Activated naive CD8-positive, alpha-beta T cell treated with anti-CD3 and anti-CD28 coated beads, Interleukin-2, amount 50 U/mL, for 24 hours (primary cell): ENCODE results near the gene GBA2.

ENCODE experiments used
- ATAC-seq: fragments of 150-1000 bp; cut with Tn5 transposase; one replicate; pipeline ENCODE4 v1.10.0; 2021
- DNase-seq: peaks from one replicate; pipeline ENCODE4 v3.0.0; 2021
- H3K27ac Mint-ChIP-seq: one replicate; pipeline ENCODE4 v1.8.0; 2021; ENCODE audit warnings: mild to moderate bottlenecking, mixed read lengths
- H3K27me3 Mint-ChIP-seq: one replicate; pipeline ENCODE4 v1.8.0; 2021; ENCODE audit warnings: mixed read lengths
- H3K36me3 Mint-ChIP-seq: one replicate; pipeline ENCODE4 v1.8.0; 2021; ENCODE audit warnings: low read depth, mixed read lengths
- H3K4me1 Mint-ChIP-seq: one replicate; pipeline ENCODE4 v1.8.0; 2021; ENCODE audit warnings: mixed read lengths
- H3K4me3 Mint-ChIP-seq: one replicate; pipeline ENCODE4 v1.8.0; 2021; ENCODE audit warnings: mild to moderate bottlenecking, moderate library complexity, mixed read lengths
- H3K9me3 Mint-ChIP-seq: one replicate; pipeline ENCODE4 v1.8.0; 2021; ENCODE audit warnings: mixed read lengths

The GBA2 gene

DNA sequence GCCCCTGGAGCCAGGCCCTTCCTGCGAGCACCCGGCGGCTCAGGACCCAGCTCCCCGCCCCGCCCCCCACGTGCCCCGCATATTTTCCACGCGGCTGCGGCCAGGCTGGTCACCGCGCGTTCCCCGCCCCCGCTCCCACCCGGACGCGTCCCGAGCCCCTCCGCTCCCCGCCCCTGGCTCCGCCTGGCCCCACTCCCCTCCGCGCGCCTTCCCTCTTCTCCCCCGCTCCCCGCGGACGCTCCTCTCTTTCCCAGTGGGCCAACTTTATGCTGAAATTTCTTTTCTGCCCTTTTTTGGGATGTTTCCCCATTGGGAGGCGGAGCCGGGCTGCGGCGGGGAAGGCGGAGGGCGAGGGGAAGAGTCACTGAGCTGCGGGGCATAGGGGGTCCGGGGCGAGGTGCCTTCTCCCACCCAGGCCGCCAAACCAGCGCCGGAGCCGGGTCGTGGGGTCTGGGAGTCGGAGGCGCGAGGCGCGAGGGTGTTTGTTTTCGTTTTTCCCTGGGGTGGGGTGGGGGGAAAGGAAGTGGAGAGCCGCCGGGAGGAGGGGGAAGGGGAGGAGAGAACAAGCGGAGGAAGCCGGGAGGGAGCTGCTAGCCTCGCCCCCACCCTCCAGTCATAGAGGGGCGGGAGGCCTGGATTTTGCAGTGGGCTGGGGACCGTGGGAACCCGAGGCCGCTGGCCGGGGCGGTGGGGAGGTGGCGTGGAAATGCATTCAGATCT, 58.3 kb downstream of the GBA2 start:
- Mint-ChIP-seq H3K9me3 (no peaks in the 10 kb centered on the region), H3K27me3 (no peaks in the 10 kb centered on the region), H3K4me1 (peaks cover 20% of the 10 kb centered on the region), H3K4me3 (peak overlapping the region; percentile 74), H3K27ac (peak overlapping the region; percentile 44), H3K36me3 (no peaks in the 10 kb centered on the region)
- ATAC-seq (peak; percentile 8), DNase-seq (peak; percentile 52)

DNA sequence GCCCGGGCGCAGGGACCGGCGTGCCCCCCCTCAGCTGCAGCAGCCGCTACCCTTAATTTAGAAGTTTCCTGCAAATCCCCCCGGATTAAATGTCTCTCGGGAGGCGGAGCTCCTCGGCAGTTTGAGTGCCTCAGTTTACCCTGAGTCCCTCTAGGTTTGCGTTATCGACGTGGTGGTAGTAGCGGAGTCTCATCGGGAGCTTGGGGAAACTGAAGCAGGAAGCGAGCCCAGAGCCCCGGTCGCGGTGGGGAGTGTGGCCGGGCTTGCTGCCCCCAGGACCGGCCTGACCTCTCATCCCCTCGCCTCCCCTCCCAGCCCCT, 58.8 kb downstream of the GBA2 start:
- H3K36me3 Mint-ChIP-seq = no peaks in the 10 kb centered on the region
- ATAC-seq (no peak), DNase-seq (no peak)
- no peak overlapping the region for H3K27ac Mint-ChIP-seq
- H3K27me3 Mint-ChIP-seq = no peaks in the 10 kb centered on the region
- H3K4me1 Mint-ChIP-seq = peaks cover 20% of the 10 kb centered on the region
- peak overlapping the region; percentile 74 for H3K4me3 Mint-ChIP-seq
- H3K9me3 Mint-ChIP-seq = no peaks in the 10 kb centered on the region

DNA sequence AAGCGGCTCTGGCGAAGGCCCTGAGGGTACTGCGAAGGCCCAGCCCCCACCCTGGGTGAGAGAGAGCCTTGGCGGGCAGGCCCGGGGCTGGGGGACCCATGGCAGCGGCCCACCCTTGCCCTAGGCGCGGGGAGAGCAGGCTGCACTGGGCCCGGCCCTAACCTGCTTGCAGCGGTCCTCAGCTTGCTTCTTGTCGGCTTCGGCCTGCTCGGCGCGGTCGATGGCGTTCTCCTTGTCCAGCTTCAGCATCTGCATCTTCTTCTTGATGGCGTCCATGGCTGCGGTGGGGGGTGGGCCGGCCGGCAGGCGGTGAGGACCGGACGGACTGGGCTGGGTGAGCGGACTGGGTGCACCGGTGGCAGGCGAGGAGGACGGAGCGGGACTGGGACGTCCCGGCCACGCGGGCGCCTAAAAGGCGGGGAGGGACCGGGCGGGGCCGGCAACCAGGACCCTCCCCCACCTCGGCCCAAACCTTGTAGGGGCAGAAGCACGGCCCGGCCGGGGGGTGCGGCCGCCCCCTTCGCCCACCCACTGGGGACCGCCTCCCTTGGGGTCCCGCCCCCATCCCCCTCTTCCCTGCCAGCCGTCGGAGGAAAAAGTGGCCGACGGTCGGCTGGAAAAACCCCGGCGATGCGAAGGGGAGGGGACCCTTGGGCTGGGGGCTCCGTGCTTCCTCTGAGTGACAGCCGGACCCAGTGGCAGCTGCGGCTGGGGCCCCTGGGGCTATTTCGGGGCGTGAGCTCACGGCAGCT, 59.3 kb downstream of the GBA2 start, which contains the start of gene TPM2:
TSS of gene TPM2 (minus strand) at position 384 of the 752 bp plus-strand sequence. CDS start at position 276, 108 bp downstream.
- Mint-ChIP-seq H3K36me3 (no peaks in the 10 kb centered on the region), H3K27me3 (no peaks in the 10 kb centered on the region), H3K27ac (peak within 1 kb of the TSS; percentile 44), H3K4me1 (peaks cover 20% of the 10 kb centered on the region), H3K9me3 (no peaks in the 10 kb centered on the region), H3K4me3 (peak within 1 kb of the TSS; percentile 74)
- no peak for ATAC-seq
- DNase-seq = no peak

DNA sequence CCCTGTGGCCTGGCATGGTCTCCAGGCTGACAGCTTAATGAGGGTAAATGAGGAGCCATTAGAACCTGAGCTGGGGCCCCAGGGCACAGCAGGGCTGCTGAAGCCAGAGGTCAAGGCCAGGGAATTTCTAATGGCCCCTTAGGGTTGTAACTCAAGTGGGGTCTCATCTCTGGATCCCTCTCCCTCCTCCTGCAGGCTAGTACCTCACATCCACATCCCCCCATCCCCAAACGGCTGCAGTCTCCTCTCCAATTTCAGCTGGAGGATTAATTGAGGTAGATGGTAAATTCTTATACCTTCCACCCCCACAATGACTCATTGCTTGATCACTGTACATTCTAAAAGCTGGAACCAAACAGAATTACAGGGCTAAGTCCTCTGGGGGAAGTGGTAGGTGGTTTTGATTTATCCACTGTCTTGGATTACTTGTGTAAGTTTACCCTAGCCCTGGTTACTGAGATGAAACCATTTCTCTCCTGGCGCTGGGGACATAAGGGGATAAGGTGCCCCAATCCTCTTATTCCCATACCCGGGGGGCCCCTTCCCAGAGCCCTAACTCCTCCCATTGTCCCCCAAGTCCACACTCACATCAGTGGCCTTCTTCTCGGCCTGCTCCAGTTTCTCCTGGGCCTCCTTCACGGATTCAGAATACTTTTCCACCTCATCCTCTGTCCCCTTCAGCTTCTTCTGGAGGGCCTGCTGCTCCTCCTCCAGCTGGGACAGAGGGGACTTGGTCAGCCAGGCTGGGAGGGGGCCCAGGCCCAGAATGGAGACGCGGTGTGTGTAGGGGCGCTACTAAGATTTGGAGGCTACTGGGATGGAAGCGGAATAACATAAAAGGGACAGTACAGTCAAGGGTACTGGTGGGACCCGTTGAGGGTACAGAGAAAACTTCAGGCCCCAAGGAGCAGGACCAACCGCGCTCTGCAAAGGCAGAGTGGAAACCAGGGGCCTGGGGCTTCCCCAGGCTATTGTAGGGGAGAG, 60.2 kb downstream of the GBA2 start:
- no peaks in the 10 kb centered on the region for H3K36me3 Mint-ChIP-seq
- no peaks in the 10 kb centered on the region for H3K27me3 Mint-ChIP-seq
- DNase-seq = no peak
- H3K9me3 Mint-ChIP-seq = no peaks in the 10 kb centered on the region
- H3K4me1 Mint-ChIP-seq = peaks cover 20% of the 10 kb centered on the region
- peak; percentile 89 for ATAC-seq
- no peak overlapping the region for H3K27ac Mint-ChIP-seq
- peak overlapping the region; percentile 54 for H3K4me3 Mint-ChIP-seq

DNA sequence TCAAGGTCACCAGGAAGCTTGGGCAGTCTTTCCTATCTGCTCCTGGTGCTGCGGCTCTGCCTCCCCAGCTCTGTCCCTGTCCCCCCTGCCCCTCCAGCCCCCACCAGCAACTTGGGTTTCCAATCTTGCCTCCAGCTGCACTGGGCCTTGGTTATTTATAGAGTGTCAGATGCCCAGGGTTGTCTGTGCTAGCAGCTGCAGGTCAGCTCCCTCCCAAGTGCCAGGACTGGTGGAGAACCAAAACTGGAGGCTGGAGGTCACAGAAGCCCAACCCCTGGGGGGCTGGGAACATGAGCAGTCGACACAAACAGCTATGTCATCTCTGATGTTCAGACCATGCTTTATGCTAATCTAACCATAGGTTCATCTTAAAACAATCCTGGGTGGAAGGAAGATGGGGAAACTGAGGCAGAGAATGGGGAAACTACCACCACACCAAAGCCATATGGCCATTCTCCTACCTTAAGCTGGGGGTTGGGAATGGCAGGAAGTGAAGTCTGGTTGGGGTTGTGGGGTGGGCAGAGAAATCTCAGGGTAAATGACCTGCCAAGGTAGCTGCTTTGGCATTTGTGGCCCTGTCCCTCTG, 61.0 kb downstream of the GBA2 start:
- Mint-ChIP-seq H3K4me3 (no peak overlapping the region), H3K9me3 (no peaks in the 10 kb centered on the region), H3K27ac (no peak overlapping the region), H3K36me3 (no peaks in the 10 kb centered on the region), H3K4me1 (peaks cover 20% of the 10 kb centered on the region), H3K27me3 (no peaks in the 10 kb centered on the region)
- DNase-seq (no peak), ATAC-seq (no peak)

DNA sequence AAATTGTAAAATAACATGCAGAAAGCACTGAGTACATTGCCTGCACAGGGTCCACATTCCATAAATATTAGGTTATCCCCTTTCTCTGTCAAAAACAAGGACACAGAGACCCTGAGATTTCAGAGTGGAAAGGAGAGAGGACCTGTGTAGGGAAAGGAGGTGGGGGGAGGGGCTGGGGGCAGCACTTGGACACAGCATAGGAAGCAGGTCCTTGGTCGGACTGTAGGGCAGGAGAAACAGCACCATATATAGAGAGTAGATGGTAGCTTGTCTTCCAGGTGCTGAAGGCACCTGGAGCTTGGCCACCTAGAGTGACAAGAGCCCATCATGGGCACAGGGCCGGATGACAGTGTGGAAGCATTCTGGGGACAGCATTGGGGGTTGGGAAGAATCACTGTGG, 61.7 kb downstream of the GBA2 start:
- Mint-ChIP-seq H3K4me1 (peaks cover 20% of the 10 kb centered on the region), H3K9me3 (no peaks in the 10 kb centered on the region), H3K4me3 (no peak overlapping the region), H3K27me3 (no peaks in the 10 kb centered on the region), H3K27ac (no peak overlapping the region), H3K36me3 (no peaks in the 10 kb centered on the region)
- DNase-seq = no peak
- no peak for ATAC-seq
